Right atrium auricular region (tissue), 2 donors: Measurements from ENCODE around the gene BDKRB1. TPM values are rescaled to one million over a fixed set of nuclear protein-coding genes. Genes with fewer than 3 reads are reported as not detected.

Experiments used
- DNase-seq: peaks from one replicate; pipeline ENCODE4 v3.0.0-alpha.2; 2019; ENCODE audit warnings: low spot score
- H3K27ac ChIP-seq, 2 donors: fragments of 200-600 bp; sonication (generic); 1 replicate in 1 of 2; 2 replicates in 1 of 2; pipeline ENCODE4 v1.5.1; 2016 to 2019
- H3K27me3 ChIP-seq, 2 donors: fragments of 200-600 bp; sonication (generic); one replicate each; pipeline versions ENCODE4 v1.5.1 to v1.6.0; 2017 to 2019
- H3K36me3 ChIP-seq: fragments of 200-600 bp; sonication (generic); one replicate; pipeline ENCODE4 v1.5.1; 2016
- H3K4me1 ChIP-seq, 2 donors: fragments of 200-600 bp; sonication (generic); one replicate each; pipeline versions ENCODE4 v1.5.1 to v1.6.0; 2017 to 2019
- H3K4me3 ChIP-seq, 2 donors: fragments of 200-600 bp; sonication (generic); 1 replicate in 1 of 2; 2 replicates in 1 of 2; pipeline ENCODE4 v1.5.1; 2017 to 2019; ENCODE audit warnings: mild to moderate bottlenecking in 1 of 2, moderate library complexity in 1 of 2
- H3K9me3 ChIP-seq, 2 donors: fragments of 200-600 bp; sonication (generic); one replicate each; pipeline ENCODE4 v1.5.1; 2019
- total RNA-seq, 2 donors: library from RNA; depleted of rRNA; stranded (reverse); fragments of >200 nt; gene quantifications; one replicate each; pipeline ENCODE4 v1.1.0, GENCODE V29; 2016
- TF ChIP-seq, protein P1 (sequence below), 2 donors: fragments of 200-600 bp; sonication (generic); IDR thresholded peaks; one replicate each; pipeline ENCODE4 v1.5.1; 2019; ENCODE audit warnings: antibody characterized with exemption in 2 of 2

Gene BDKRB1
- total RNA-seq, 2 donors from 2014 or later = 0.39 to 20.0 TPM

DNA sequence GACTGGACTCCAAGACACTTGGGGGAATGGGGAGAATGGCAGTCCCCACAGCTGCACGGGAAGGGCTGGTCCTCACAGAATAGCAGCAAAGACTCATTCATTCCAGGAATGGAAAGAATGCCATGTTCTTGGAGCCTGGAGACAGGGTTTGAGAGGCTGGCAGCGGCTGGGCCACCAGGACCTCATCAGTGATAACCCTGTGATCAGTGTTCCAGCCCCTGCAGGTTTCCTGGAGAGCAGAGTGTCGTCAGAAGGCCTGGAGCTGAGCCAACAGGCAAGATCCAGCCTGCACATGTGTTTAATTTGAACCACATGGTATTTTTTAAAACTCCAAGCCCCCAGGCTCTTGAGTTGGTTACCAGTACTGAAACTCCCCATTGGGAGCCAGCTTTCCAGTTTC lies 11.3 kb downstream of the BDKRB1 start:
- H3K4me1 ChIP-seq = no peaks in the 10 kb centered on the region
- TF ChIP-seq, protein P1, sequence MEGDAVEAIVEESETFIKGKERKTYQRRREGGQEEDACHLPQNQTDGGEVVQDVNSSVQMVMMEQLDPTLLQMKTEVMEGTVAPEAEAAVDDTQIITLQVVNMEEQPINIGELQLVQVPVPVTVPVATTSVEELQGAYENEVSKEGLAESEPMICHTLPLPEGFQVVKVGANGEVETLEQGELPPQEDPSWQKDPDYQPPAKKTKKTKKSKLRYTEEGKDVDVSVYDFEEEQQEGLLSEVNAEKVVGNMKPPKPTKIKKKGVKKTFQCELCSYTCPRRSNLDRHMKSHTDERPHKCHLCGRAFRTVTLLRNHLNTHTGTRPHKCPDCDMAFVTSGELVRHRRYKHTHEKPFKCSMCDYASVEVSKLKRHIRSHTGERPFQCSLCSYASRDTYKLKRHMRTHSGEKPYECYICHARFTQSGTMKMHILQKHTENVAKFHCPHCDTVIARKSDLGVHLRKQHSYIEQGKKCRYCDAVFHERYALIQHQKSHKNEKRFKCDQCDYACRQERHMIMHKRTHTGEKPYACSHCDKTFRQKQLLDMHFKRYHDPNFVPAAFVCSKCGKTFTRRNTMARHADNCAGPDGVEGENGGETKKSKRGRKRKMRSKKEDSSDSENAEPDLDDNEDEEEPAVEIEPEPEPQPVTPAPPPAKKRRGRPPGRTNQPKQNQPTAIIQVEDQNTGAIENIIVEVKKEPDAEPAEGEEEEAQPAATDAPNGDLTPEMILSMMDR (IDR thresholded peaks at IDR 0.05) = no peak
- H3K27me3 ChIP-seq = no peaks in the 10 kb centered on the region
- H3K4me3 ChIP-seq = no peak overlapping the region
- no peak for DNase-seq
- peaks cover 0 to 10% of the 10 kb centered on the region in 2 donors for H3K9me3 ChIP-seq
- no peak overlapping the region for H3K27ac ChIP-seq
- no peaks in the 10 kb centered on the region for H3K36me3 ChIP-seq

DNA sequence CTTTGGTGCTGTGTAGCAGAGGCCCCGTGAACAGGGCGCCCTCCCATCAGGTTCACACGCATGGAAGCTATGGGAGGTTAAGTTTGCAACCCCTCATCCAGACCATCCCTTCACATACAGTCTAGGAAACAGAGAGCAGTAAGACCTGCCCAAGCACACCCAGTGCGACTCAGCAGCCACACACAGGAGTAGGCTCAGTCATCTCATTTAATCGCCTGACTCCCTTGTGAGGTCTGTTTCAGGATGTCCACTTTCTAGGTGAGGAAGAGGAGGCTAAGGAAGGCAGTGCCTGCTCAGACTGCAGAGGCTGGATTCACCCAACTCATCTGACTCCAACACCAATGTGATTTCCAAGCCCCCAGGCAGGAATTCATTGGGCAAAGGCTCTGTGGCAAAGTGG lies 11.9 kb downstream of the BDKRB1 start:
- H3K36me3 ChIP-seq = no peaks in the 10 kb centered on the region
- TF ChIP-seq, protein P1 (IDR thresholded peaks at IDR 0.05) = no peak
- DNase-seq = no peak
- no peaks in the 10 kb centered on the region for H3K4me1 ChIP-seq
- H3K4me3 ChIP-seq = no peak overlapping the region
- H3K9me3 ChIP-seq = peaks cover 0 to 10% of the 10 kb centered on the region in 2 donors
- no peaks in the 10 kb centered on the region for H3K27me3 ChIP-seq
- H3K27ac ChIP-seq = no peak overlapping the region

DNA sequence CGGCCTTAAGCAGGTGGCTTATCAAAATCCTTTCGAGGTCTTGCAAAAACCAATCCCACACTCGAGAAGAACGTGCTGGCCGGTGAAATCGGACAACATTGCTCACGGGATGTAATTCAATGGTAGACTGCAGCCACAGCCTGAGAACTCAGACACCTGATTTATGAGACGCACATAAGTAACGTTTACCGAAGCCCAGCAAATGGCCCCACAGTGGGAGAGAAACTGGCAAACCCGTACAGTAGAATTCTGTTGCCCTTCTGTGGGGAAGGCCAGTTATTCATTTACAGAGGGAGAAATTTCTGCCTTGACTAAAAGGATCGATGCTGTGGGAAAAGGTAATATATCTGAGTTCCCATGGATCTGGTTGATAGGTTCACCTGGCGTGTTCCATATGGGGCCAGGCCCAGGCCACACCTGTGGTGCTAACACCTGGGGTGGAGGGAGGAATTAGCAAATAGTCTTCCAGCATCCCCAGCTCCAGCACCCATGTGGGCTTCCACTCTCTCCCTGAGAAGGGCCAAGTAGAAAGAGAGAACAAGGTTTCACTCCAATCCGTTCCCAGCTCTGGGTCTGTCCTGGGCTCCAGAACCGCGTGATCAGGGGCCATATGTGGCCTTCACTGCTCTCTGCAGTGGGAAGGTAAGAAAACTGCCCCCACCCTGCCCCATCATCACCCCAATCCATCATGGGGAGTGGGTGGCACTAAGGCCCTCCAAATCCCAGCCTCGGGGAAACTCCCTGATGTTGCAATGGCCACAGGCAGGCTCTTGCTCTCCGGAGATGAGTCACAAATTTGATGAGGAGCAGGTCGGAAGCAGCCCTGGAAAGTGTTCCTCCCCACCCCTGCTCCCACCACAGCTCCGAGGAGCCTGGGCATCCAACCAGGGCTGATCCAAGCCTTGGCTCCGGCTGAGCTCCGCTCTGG lies 12.7 kb downstream of the BDKRB1 start:
- TF ChIP-seq, protein P1 (IDR thresholded peaks at IDR 0.05) = no peak
- peaks cover 0 to 10% of the 10 kb centered on the region in 2 donors for H3K9me3 ChIP-seq
- H3K27me3 ChIP-seq = no peaks in the 10 kb centered on the region
- H3K4me1 ChIP-seq = no peaks in the 10 kb centered on the region
- no peak overlapping the region for H3K4me3 ChIP-seq
- peak; percentile 71 for DNase-seq
- H3K27ac ChIP-seq = no peak overlapping the region
- no peaks in the 10 kb centered on the region for H3K36me3 ChIP-seq

DNA sequence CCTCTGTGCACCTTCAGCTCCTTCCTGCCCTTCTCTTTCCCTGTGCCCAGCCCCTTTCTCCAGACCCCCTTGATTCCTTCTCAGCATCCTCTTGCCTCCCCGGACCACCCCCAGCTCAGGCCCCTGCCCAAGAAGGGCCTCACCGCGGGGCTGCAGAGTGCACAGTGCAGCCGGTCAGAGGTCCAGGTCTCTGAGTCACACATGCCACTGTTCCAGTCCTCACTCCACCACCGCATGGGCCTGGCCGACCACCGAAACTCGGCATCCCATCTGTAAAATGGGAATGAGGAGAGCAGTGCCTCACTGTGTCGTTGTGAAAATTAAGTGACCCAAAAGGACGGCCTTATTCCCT lies 13.3 kb downstream of the BDKRB1 start:
- no peaks in the 10 kb centered on the region for H3K27me3 ChIP-seq
- DNase-seq = no peak
- no peaks in the 10 kb centered on the region for H3K36me3 ChIP-seq
- no peak overlapping the region for H3K4me3 ChIP-seq
- no peaks in the 10 kb centered on the region for H3K4me1 ChIP-seq
- TF ChIP-seq, protein P1 (IDR thresholded peaks at IDR 0.05) = no peak
- H3K9me3 ChIP-seq = peaks cover 0 to 10% of the 10 kb centered on the region in 2 donors
- H3K27ac ChIP-seq = no peak overlapping the region

DNA sequence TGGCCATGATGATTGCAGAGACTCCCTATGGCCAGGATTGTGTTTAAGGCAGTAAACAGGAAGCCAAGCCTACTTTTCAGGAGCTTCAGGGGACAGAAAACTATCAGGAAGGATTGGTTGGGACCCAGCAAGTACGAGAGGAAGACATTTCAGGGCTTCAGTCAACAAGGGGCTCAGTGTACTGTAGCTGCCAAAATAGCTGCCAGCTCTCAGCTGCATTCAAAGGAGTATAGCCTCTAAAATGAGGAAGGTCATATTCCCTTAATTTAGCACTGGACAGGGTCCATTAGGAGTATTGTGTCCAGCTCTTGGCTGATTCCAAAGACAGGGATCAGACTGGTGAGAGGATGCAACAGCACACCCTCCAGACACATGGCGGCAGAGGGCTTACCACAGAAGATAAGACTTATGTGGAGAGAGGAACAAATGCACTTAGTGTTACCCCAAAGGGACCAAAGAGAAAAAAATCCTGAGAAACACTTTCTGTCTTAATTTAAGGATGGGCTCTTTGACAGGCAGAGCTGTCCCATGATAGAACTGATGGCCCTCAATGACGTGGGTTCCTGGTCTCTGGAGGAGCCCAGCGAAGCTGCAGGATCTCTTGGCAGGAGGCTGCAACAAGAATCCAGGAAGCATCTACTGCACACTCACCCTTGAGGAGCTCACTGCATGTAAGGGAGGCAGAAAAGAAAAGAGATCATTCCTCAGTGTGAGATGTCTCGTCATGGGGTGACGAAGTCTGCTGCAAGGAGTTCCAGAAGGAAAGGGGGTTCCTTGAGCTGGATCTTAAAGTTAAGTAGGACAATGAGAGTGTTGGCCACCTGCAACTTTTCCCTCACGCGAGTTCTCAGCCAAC lies 14.8 kb downstream of the BDKRB1 start:
- TF ChIP-seq, protein P1 (IDR thresholded peaks at IDR 0.05) = no peak
- Histone ChIP-seq H3K27ac (no peak overlapping the region), H3K4me3 (no peak overlapping the region), H3K27me3 (no peaks in the 10 kb centered on the region), H3K4me1 (no peaks in the 10 kb centered on the region), H3K9me3 (peaks cover 0 to 10% of the 10 kb centered on the region in 2 donors), H3K36me3 (no peaks in the 10 kb centered on the region)
- no peak for DNase-seq
